Measurements from ENCODE around the gene KRT15. TPM values are rescaled to one million over a fixed set of nuclear protein-coding genes. Genes with fewer than 3 reads are reported as not detected.

Gene KRT15
- total and polyA plus RNA-seq, 10 of the 15 experiments (the other 5 are each of a cell fraction or from before 2014, with no cell fraction given): 0.06 to 0.17 TPM; not detected in 8

- no peak for DNase-seq (ENCODE audit: low read depth, low spot score)
Measured at GRCh38 chr17:41547378-41547841, 28.7 kb upstream of the KRT15 start.

More at GRCh38 chr17:41547378-41547841, 28.7 kb upstream of the KRT15 start:
- in situ Hi-C loops (cut with MboI) (loop anchor here (5.0 kb wide), 2 partner anchors 115 to 640 kb away; no protein-coding TSS in a partner anchor), intact Hi-C loops (cut with micrococcal nuclease; ENCODE audit: unreplicated experiment) (no loop called here)
- Histone ChIP-seq H3K4me3 (no peak overlapping the region), H3K36me3 (ENCODE audit: control insufficient read depth in 2 of 2, insufficient read depth in 2 of 2, low read length in 1 of 2) (no peaks in the 10 kb centered on the region), H3K4me1 (ENCODE audit: control insufficient read depth, insufficient read depth, low read length) (no peaks in the 10 kb centered on the region), H3K27ac (ENCODE audit: control insufficient read depth, insufficient read depth) (no peak overlapping the region), H3K9ac (ENCODE audit: control insufficient read depth, insufficient read depth, low read length) (no peak overlapping the region), H3K27me3 (replicated peaks in 1 of 2; ENCODE audit: control insufficient read depth in 2 of 2, insufficient read depth in 2 of 2, low read length in 1 of 2) (no peaks in the 10 kb centered on the region; a peak in 2 of 4 replicates), H2AFZ (ENCODE audit: control insufficient read depth, low read depth, low read length) (no peak overlapping the region), H4K20me1 (ENCODE audit: control insufficient read depth, insufficient read depth) (no peaks in the 10 kb centered on the region), H3K79me2 (ENCODE audit: control insufficient read depth, insufficient read depth, low read length) (no peaks in the 10 kb centered on the region), H3K9me3 (replicated peaks; ENCODE audit: control insufficient read depth, insufficient read depth, low read length) (no peaks in the 10 kb centered on the region; the same call in 2 of the 3 replicates), H3K4me2 (ENCODE audit: control insufficient read depth, insufficient read depth) (no peak overlapping the region)
- ATAC-seq: no peak
- ChIA-PET RAD21 (ENCODE audit: unreplicated experiment) (interaction anchor here (1.2 kb wide), 1 partner anchor 149 kb away, joined by 3 read pairs; no protein-coding TSS in a partner anchor), CTCF (interaction anchor here (0.6 to 6.3 kb wide), 5 partner anchors 15 to 508 kb away, joined by 3 to 146 read pairs (median 8); no protein-coding TSS in a partner anchor), SMC1A (ENCODE audit: uncharacterized antibody, unreplicated experiment) (interaction anchor here (5.3 kb wide), 1 partner anchor 116 kb away, joined by 34 read pairs; no protein-coding TSS in a partner anchor), POLR2A (interaction anchor here (0.9 kb wide), 1 partner anchor 116 kb away, joined by 3 read pairs; no protein-coding TSS in a partner anchor)
- 13% methylated on average over 8 of the region's 9 CpGs for WGBS (ENCODE audit: insufficient coverage, insufficient replicate concordance, low lambda C conversion rate, missing lambda C conversion rate)
- TF ChIP-seq SREBF2 (IDR thresholded peaks at IDR 0.05; ENCODE audit: low read length): no peak
- TF ChIP-seq MYC (IDR thresholded peaks at IDR 0.05; ENCODE audit: insufficient read depth, insufficient read length, insufficient replicate concordance, low read length, severe bottlenecking): no peak
- TF ChIP-seq YBX1 (IDR thresholded peaks at IDR 0.05): no peak
- TF ChIP-seq TCF3 (IDR thresholded peaks at IDR 0.05; ENCODE audit: borderline replicate concordance, insufficient read depth, low read depth, low read length): no peak
- TF ChIP-seq STAT3 (IDR thresholded peaks at IDR 0.05; ENCODE audit: low read depth, low read length): no peak
- TF ChIP-seq, protein P1, sequence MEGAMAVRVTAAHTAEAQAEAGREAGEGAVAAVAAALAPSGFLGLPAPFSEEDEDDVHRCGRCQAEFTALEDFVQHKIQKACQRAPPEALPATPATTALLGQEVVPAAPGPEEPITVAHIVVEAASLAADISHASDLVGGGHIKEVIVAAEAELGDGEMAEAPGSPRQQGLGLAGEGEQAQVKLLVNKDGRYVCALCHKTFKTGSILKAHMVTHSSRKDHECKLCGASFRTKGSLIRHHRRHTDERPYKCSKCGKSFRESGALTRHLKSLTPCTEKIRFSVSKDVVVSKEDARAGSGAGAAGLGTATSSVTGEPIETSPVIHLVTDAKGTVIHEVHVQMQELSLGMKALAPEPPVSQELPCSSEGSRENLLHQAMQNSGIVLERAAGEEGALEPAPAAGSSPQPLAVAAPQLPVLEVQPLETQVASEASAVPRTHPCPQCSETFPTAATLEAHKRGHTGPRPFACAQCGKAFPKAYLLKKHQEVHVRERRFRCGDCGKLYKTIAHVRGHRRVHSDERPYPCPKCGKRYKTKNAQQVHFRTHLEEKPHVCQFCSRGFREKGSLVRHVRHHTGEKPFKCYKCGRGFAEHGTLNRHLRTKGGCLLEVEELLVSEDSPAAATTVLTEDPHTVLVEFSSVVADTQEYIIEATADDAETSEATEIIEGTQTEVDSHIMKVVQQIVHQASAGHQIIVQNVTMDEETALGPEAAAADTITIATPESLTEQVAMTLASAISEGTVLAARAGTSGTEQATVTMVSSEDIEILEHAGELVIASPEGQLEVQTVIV (IDR thresholded peaks at IDR 0.05; ENCODE audit: borderline replicate concordance, partially characterized antibody): no peak
- TF ChIP-seq NRF1 (conservative IDR thresholded peaks at IDR 0.05; ENCODE audit: low read depth, low read length): no peak
- no peak for TF ChIP-seq WRNIP1 (IDR thresholded peaks at IDR 0.05; ENCODE audit: borderline replicate concordance, low read depth, low read length)
- TF ChIP-seq FOS (IDR thresholded peaks at IDR 0.05; ENCODE audit: borderline replicate concordance, extremely low read depth, insufficient read length): no peak
- TF ChIP-seq KDM1A (IDR thresholded peaks at IDR 0.05; ENCODE audit: borderline replicate concordance): no peak
- TF ChIP-seq, protein P2, sequence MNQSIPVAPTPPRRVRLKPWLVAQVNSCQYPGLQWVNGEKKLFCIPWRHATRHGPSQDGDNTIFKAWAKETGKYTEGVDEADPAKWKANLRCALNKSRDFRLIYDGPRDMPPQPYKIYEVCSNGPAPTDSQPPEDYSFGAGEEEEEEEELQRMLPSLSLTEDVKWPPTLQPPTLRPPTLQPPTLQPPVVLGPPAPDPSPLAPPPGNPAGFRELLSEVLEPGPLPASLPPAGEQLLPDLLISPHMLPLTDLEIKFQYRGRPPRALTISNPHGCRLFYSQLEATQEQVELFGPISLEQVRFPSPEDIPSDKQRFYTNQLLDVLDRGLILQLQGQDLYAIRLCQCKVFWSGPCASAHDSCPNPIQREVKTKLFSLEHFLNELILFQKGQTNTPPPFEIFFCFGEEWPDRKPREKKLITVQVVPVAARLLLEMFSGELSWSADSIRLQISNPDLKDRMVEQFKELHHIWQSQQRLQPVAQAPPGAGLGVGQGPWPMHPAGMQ (IDR thresholded peaks at IDR 0.05; ENCODE audit: borderline replicate concordance): no peak
- no peak for TF ChIP-seq SMARCA5 (IDR thresholded peaks at IDR 0.05)
- no TSS peak for BruUV-seq (replicated peaks)
- FAIRE-seq: no peak

Data from GM12878 (cell line).